Immature natural killer cell (primary cell): Measurements from ENCODE around the gene ENHO. TPM values are rescaled to one million over a fixed set of nuclear protein-coding genes. Genes with fewer than 3 reads are reported as not detected.

Experiments used
- DNase-seq, 3 donors: peaks; one replicate each; pipeline ENCODE4 v3.0.0; 2022; ENCODE audit warnings: mixed read lengths in 1 of 3
- H3K27ac Mint-ChIP-seq, 6 donors: one replicate each; pipeline ENCODE4 v1.8.0; 2020; ENCODE audit warnings: mixed read lengths in 6 of 6, mild to moderate bottlenecking in 5 of 6, inconsistent platforms in 4 of 6, moderate library complexity in 3 of 6
- H3K27me3 Mint-ChIP-seq, 3 donors: one replicate each; pipeline ENCODE4 v1.8.0; 2020 to 2021; ENCODE audit warnings: low read depth in 3 of 3, mild to moderate bottlenecking in 3 of 3, mixed read lengths in 3 of 3, moderate library complexity in 3 of 3, inconsistent platforms in 1 of 3
- H3K36me3 Mint-ChIP-seq, 3 donors: one replicate each; pipeline ENCODE4 v1.8.0; 2020; ENCODE audit warnings: mixed read lengths in 3 of 3, inconsistent platforms in 2 of 3, mild to moderate bottlenecking in 2 of 3
- H3K4me1 Mint-ChIP-seq, 2 donors: one replicate each; pipeline ENCODE4 v1.8.0; 2020; ENCODE audit warnings: inconsistent platforms in 2 of 2, mild to moderate bottlenecking in 2 of 2, mixed read lengths in 2 of 2, moderate library complexity in 1 of 2
- H3K4me3 Mint-ChIP-seq, 5 donors: one replicate each; pipeline ENCODE4 v1.8.0; 2020; ENCODE audit warnings: mild to moderate bottlenecking in 5 of 5, mixed read lengths in 5 of 5, inconsistent platforms in 3 of 5, moderate library complexity in 3 of 5
- H3K9me3 Mint-ChIP-seq, 6 donors: one replicate each; pipeline ENCODE4 v1.8.0; 2020; ENCODE audit warnings: mild to moderate bottlenecking in 6 of 6, mixed read lengths in 6 of 6, inconsistent platforms in 4 of 6, moderate library complexity in 3 of 6
- polyA plus RNA-seq, 3 donors: library from polyadenylated mRNA; unstranded; fragments of 300-500 nt; fragmentation: Illumina TruSeq; gene quantifications; one replicate each; pipeline ENCODE4 v1.2.3, GENCODE V29; 2021

The ENHO gene
- polyA plus RNA-seq, 3 donors from 2014 or later: 1.00 to 11.3 (median 9.2) TPM

- Mint-ChIP-seq H3K4me3 (no peak overlapping the region), H3K27me3 (peaks cover 2 to 6% (median 3%) of the 10 kb centered on the region in 3 donors), H3K4me1 (no peaks in the 10 kb centered on the region), H3K36me3 (no peaks in the 10 kb centered on the region), H3K9me3 (no peaks in the 10 kb centered on the region), H3K27ac (no peak overlapping the region)
- DNase-seq: no peak
Observed at GRCh38 chr9:34514816-34515215, 8.0 kb downstream of the ENHO start.

DNA sequence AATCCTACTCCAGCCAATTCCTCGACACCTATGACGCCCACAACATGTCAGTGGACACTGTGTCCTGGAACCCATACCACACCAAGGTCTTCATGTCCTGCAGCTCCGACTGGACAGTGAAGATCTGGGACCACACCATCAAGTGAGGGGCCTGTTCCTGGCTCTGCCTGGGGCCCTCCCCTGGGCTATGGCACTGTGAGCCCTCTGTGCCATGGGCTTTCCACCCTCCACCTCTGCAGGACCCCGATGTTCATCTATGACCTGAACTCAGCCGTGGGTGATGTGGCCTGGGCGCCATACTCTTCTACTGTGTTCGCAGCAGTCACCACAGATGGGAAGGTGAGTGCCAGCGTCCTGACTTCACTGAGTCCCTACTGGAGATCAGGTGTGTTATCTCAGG, 8.4 kb downstream of the ENHO start:
- Mint-ChIP-seq H3K36me3 (no peaks in the 10 kb centered on the region), H3K4me3 (no peak overlapping the region), H3K27ac (no peak overlapping the region), H3K27me3 (peaks cover 2 to 6% (median 3%) of the 10 kb centered on the region in 3 donors), H3K4me1 (no peaks in the 10 kb centered on the region), H3K9me3 (no peaks in the 10 kb centered on the region)
- DNase-seq: no peak

GRCh38 chr9:34513567-34514214, 9.1 kb downstream of the ENHO start:
- H3K27me3 Mint-ChIP-seq: peaks cover 2 to 6% (median 3%) of the 10 kb centered on the region in 3 donors
- H3K27ac Mint-ChIP-seq: no peak overlapping the region
- no peak for DNase-seq
- H3K4me1 Mint-ChIP-seq: no peaks in the 10 kb centered on the region
- no peak overlapping the region for H3K4me3 Mint-ChIP-seq
- H3K36me3 Mint-ChIP-seq: no peaks in the 10 kb centered on the region
- no peaks in the 10 kb centered on the region for H3K9me3 Mint-ChIP-seq

- Mint-ChIP-seq H3K4me3 (no peak overlapping the region), H3K36me3 (no peaks in the 10 kb centered on the region), H3K27ac (no peak overlapping the region), H3K9me3 (no peaks in the 10 kb centered on the region), H3K4me1 (no peaks in the 10 kb centered on the region), H3K27me3 (peaks cover 2 to 6% (median 3%) of the 10 kb centered on the region in 3 donors)
- DNase-seq: no peak
Observed at GRCh38 chr9:34512131-34513078, 10.4 kb downstream of the ENHO start.

DNA sequence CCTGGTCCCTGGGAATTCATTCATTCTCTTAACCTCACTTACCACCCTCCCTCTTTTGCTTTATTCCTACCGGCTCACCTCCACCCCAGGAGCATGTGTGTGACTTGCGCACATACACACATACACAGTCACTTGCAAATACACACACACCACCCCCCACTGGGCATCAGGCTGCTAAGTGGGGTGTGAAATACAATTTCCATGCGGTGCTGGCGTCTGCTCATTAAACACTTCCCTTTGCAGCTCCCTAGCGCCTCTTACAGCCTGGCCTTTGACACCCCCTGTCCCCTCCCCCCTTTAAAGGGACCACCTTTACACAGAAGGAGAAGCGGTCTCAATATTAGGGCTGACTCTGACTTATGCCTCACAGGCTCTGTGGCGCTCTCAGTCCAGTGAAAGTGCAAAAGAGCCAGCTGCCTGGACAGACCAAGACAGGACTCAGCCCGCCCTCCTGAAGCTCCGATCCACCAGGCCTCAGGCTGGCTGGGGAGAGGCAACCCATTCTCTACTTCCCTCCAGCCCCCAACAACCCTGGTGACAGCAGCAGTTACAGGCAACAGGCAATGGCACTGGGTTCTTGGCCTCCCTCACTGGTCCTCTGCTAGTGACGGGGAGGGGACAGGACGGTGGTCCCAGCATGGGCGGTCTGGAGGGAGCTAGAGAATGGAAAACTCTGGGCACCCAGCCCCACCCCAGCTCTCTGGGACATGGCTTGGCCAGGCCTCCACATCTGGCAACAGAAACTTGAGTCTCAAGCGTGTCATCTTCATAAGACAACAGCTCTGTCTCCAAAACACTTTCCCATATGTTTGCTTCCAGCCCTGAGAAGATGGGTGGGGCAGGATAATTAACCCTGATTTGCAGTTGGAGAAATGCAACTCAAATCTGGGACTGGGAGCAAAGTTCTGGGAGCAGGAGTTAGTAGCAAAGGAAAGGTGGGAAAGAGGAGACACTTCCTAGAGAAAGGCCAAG, 12.0 kb downstream of the ENHO start:
- no peaks in the 10 kb centered on the region for H3K36me3 Mint-ChIP-seq
- H3K27me3 Mint-ChIP-seq: peaks cover 1 to 5% (median 3%) of the 10 kb centered on the region in 3 donors
- no peaks in the 10 kb centered on the region for H3K9me3 Mint-ChIP-seq
- H3K4me3 Mint-ChIP-seq: no peak overlapping the region
- H3K4me1 Mint-ChIP-seq: no peaks in the 10 kb centered on the region
- DNase-seq: no peak
- H3K27ac Mint-ChIP-seq: no peak overlapping the region

GRCh38 chr9:34508951-34509350, 13.8 kb downstream of the ENHO start:
- no peak overlapping the region for H3K27ac Mint-ChIP-seq
- no peak overlapping the region for H3K4me3 Mint-ChIP-seq
- DNase-seq: no peak
- H3K36me3 Mint-ChIP-seq: no peaks in the 10 kb centered on the region
- H3K4me1 Mint-ChIP-seq: no peaks in the 10 kb centered on the region
- no peaks in the 10 kb centered on the region for H3K9me3 Mint-ChIP-seq
- H3K27me3 Mint-ChIP-seq: peaks cover 3 to 4% (median 3%) of the 10 kb centered on the region in 3 donors

GRCh38 chr9:34508463-34508862, 14.3 kb downstream of the ENHO start:
- H3K36me3 Mint-ChIP-seq: no peaks in the 10 kb centered on the region

GRCh38 chr9:34507966-34508365, 14.8 kb downstream of the ENHO start:
- Mint-ChIP-seq H3K9me3 (no peaks in the 10 kb centered on the region), H3K27me3 (peaks cover 1 to 3% (median 3%) of the 10 kb centered on the region in 3 donors), H3K4me3 (no peak overlapping the region), H3K4me1 (no peaks in the 10 kb centered on the region), H3K36me3 (no peaks in the 10 kb centered on the region), H3K27ac (no peak overlapping the region)
- no peak for DNase-seq

More at GRCh38 chr9:34508463-34508862, 14.3 kb downstream of the ENHO start:
- Mint-ChIP-seq H3K27ac (no peak overlapping the region), H3K9me3 (no peaks in the 10 kb centered on the region), H3K4me1 (no peaks in the 10 kb centered on the region), H3K4me3 (no peak overlapping the region), H3K27me3 (peaks cover 3 to 4% (median 3%) of the 10 kb centered on the region in 3 donors)
- DNase-seq: no peak

DNA sequence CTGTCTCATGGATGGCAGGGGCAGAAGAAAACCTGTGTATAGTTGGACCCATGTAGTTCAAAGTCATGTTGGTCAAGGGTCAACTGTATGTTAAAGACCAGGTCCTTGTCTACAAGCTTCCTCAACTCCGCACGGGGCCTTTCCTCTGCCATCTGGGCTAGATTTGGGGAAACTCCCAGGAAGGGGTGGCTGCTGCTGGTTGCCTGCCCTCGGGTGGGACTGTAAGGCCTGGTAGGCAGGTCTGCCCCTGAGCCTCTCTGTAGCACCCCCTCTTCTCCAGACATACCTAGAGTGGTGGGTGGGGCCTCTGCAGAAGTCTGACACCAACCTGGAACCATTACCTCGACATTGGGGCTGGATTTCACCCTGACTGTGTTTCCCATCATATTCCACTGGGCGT, 15.2 kb downstream of the ENHO start:
- Mint-ChIP-seq H3K36me3 (no peaks in the 10 kb centered on the region), H3K4me3 (no peak overlapping the region), H3K27ac (no peak overlapping the region), H3K9me3 (no peaks in the 10 kb centered on the region), H3K4me1 (no peaks in the 10 kb centered on the region), H3K27me3 (peaks cover 1 to 3% (median 3%) of the 10 kb centered on the region in 3 donors)
- no peak for DNase-seq

DNA sequence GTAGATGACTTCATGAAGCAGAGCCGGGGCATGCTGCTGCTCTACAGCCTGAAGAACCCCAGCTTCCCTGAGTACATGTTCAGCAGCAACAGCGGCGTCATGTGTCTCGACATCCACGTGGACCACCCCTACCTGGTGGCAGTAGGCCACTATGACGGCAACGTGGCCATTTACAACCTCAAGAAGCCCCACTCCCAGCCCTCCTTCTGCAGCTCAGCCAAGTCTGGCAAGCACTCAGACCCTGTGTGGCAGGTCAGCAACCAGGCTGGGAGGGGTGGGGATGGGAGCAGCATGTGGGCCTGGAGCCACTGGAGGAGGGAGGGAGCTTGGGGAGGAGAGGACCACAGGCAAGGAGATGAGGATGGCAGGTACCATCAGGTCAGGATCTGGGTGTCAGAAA, 16.2 kb downstream of the ENHO start:
- Mint-ChIP-seq H3K36me3 (no peaks in the 10 kb centered on the region), H3K4me3 (no peak overlapping the region), H3K9me3 (no peaks in the 10 kb centered on the region), H3K4me1 (no peaks in the 10 kb centered on the region), H3K27me3 (peaks cover 0 to 3% (median 3%) of the 10 kb centered on the region in 3 donors), H3K27ac (no peak overlapping the region)
- DNase-seq: no peak

DNA sequence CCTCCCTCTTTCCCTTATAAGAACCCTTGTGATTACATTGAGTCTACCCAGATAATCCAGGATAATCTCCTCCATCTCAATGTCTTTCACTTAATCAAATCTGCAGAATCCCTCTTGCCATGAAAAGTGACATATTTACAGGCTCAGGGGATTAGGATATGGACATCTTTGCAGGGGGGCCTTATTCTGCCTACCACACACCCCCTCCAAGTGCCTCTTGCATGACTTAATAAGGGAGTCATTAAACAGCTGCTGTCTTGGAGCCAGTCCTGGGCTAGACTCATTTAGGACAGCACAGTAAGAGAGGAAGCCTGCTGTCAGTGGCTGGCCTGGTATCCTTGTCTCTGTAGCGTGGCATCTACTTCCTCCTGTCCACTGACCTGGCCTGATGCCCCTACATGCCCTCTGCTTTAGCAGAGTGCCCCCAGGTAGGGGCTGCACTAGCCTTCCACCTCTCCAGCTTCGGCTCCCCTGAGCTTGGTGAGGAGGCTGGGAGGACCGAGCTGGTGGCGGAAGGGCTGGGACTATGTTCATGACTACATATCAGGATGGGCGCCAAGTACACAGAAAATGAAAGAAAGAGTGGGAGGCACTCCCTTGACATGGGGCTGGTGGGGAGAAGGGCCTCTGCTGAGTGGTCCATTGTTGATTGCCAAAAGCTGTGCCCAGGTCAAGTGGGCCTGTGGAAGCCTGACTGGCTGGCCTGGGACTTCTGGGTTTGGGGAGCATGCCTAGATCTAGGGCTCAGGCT, 17.2 kb downstream of the ENHO start:
- DNase-seq: no peak
- H3K9me3 Mint-ChIP-seq: no peaks in the 10 kb centered on the region
- no peak overlapping the region for H3K27ac Mint-ChIP-seq
- no peaks in the 10 kb centered on the region for H3K4me1 Mint-ChIP-seq
- peaks cover 0 to 5% (median 3%) of the 10 kb centered on the region in 3 donors for H3K27me3 Mint-ChIP-seq
- H3K36me3 Mint-ChIP-seq: no peaks in the 10 kb centered on the region
- H3K4me3 Mint-ChIP-seq: no peak overlapping the region

GRCh38 chr9:34503406-34503805, 19.4 kb downstream of the ENHO start:
- Mint-ChIP-seq H3K4me3 (no peak overlapping the region), H3K9me3 (no peaks in the 10 kb centered on the region), H3K27me3 (peaks cover 3 to 5% (median 5%) of the 10 kb centered on the region in 3 donors), H3K27ac (no peak overlapping the region), H3K4me1 (no peaks in the 10 kb centered on the region), H3K36me3 (no peaks in the 10 kb centered on the region)
- no peak for DNase-seq

DNA sequence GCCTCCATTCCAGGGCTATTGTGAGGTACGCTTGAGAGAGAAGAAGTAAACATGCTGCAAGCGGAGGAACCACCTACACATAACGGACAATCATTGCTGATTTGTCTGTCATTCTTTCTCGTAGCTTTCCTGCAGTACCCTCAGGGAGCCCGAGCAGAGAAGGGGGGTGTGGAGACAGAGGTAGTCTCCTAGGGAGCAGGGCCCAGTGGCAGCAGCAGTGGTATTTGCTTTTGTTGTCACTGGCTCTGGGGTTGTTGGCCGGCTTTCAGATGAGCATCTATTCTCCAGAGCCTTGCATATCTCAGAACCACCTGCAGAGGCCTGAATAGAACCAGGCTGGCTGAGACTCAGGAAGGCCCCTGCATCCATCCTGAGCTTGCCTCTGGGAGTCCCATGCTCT, 19.9 kb downstream of the ENHO start:
- no peak overlapping the region for H3K27ac Mint-ChIP-seq
- H3K27me3 Mint-ChIP-seq: peaks cover 5% of the 10 kb centered on the region in 3 donors
- H3K4me3 Mint-ChIP-seq: no peak overlapping the region
- no peaks in the 10 kb centered on the region for H3K4me1 Mint-ChIP-seq
- no peak for DNase-seq
- H3K9me3 Mint-ChIP-seq: no peaks in the 10 kb centered on the region
- H3K36me3 Mint-ChIP-seq: no peaks in the 10 kb centered on the region
